ENCODE measurements around the gene LBH.

GRCh38 chr2:30205456-30205855 is 25.9 kb upstream of the LBH start:
- TF ChIP-seq CTCF (IDR thresholded peaks at IDR 0.05) (no peak), ZFX (IDR thresholded peaks at IDR 0.05; ENCODE audit: borderline replicate concordance) (no peak)

Measured in 22Rv1 (cell line).